Fibroblast of gingiva (primary cell): ENCODE measurements around the gene GABRG3.
"Not testable (repeated sequence)": the region's sequence is repeated elsewhere in the genome, so short reads cannot be mapped to it uniquely, and the experiment has no call there.

Experiments
- DNase-seq: peaks from one replicate; pipeline ENCODE4 v3.0.0-alpha.2; 2011; ENCODE audit warnings: low read depth

GABRG3 gene

DNA sequence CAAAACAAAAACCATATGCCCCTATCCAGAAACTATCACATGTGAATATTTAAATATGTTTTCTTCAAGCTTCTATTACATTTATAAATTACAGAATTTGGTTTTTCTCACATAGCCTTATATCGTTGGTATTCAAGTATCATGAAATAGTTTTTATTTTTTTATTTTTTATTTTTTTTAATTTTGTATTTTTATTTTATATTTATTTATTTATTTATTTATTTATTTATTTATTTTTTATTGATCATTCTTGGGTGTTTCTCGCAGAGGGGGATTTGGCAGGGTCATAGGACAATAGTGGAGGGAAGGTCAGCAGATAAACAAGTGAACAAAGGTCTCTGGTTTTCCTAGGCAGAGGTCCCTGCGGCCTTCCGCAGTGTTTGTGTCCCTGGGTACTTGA lies 32.0 kb downstream of the GABRG3 start:
- DNase-seq: not testable (repeated sequence)

DNA sequence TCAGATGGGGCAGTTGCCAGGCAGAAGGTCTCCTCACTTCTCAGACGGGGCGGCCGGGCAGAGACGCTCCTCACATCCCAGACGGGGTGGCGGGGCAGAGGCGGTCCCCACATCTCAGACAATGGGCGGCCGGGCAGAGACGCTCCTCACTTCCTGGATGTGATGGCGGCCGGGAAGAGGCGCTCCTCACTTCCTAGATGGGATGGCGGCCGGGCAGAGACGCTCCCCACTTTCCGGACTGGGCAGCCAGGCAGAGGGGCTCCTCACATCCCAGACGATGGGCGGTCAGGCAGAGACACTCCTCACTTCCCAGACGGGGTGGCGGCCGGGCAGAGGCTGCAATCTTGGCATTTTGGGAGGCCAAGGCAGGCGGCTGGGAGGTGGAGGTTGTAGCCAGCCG lies 33.2 kb downstream of the GABRG3 start:
- not testable (repeated sequence) for DNase-seq

DNA sequence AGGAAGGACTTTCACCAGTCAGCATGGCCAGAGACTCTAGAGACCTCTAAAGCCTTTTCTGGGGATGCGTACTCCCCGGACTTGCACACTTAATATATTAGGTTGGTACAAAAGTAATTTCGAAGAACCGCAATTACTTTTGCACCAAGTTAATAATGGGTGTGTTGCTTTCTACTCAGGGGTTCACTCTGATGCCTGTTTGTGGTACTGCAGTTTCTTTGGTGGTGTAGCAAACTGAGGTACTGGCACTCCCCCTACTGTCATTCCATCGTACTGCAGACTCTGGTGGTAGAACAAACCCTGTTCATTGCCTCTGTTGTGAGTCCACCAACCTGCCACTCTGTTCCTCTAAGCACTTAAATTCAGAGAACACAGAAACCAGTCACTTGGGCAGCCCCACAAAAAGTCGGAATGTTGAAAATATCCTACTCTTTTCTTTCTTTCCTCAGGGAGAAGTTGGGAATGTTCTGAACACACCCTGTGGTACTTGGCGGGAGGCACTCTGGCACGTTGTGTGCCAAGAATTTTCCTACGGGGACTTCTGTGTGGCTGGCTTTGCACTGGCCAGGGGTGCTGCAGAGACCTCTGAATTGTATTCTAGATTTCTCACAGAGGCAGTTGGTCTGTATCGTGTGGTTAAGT lies 46.3 kb downstream of the GABRG3 start:
- no peak for DNase-seq

DNA sequence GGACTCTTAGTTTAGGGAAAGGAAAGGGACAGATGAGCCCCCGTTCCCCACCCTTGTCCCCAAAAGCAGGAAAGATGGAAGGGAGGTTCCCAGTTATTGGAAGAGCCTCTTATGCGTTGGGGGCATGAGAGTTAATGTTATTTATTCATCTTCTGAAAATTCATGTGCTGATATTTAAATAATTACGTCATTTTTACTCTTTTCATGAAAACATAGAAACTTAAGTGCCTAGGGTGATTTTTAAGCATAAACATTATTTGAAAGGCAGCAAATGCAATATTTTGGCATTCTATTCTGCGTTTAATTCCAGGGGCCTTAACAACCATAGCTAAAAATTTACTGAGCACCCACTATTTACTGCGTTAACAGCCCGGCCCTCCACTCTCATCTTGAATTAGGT lies 48.7 kb downstream of the GABRG3 start:
- DNase-seq: no peak

DNA sequence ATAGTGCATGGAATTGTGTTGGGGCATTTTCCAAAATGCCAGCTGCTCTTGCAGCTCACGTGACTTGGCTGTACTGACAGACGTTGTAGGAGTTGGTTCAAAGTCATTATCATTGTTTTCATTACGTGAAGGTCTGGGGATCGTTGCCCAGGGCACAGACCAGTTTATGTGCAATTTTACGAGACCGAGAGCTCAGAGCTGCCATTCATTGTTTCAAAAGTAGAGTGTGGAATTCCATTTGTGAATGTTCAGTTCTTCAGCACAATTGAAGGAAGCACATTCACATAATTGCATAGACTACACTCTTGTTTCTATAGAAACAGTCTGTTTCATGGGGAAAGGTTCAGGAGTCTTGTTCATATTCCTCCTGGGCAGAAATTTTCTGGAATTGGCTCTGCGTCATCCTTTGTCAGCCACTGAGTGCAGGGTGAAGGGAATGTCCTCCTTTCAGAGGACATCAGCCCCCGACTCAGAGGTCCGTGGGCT lies 54.5 kb downstream of the GABRG3 start:
- no peak for DNase-seq

- no peak for DNase-seq
Measured at GRCh38 chr15:27027229-27027628, 56.2 kb downstream of the GABRG3 start.

DNA sequence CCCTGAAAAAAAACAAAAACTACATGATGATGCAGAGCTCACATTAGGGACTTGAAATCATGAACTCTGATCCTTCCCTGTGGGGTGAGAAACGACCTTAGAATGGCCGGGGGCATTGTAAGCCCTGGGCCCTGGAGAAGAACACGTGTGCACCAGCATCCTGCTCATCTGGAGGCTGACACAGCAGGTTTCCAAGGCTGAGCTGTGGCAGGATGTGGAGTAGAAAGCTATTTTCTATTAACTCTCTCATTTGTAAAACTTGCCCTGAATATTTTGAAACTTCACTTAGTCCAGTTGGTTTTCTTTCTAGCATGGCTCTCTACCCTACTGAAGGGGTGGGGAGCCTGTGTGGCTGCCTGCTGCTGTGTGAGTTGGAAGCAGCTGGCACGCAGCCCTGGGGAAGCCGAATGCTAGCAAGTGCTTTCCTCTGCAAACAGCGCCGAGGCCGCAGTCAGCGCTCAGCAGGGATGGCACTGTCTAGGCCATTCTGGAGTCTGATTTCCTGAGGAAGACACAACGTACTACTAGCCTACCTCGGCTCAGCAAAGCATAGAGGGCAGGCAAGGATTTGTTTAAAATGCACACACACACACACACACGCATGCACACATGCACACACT lies 58.0 kb downstream of the GABRG3 start:
- DNase-seq: no peak

DNA sequence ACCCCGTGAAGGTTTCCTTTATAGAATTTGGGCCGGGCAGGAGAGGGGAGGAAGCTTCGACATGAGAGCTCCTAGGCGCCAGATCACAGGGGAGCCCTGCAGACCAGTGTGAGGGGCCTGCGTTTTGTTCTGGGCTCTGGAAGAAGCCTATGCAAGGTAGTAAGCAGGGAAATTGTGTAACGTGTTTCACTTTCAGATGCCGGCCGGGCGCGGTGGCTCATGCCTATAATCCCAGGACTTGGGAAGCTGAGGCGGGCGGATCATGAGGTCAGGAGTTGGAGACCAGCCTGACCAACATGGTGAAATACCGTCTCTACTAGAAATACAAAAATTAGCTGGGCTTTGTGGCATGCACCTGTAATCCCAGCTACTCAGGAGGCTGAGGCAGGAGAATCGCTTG lies 65.2 kb downstream of the GABRG3 start:
- no peak for DNase-seq

DNA sequence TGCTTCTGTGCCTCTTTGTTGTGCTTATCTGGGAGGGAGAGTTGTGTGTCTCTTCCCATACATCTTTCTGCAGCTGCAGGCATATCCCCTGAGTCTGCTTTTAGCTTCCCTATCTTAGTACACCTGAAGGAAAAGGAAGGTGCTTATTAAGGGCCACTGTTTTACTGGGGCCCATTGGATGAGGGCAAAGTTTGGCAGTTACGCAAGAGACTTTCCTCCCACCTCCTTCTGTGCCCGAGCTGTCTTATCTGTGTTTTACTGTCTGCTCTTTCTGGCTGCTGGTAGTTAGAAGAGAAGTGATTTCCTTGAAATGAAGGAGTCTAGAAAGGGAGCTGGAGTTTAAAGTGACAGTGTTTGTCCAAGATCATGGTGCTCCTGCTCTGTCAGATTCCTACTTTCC lies 66.5 kb downstream of the GABRG3 start:
- DNase-seq: no peak

DNA sequence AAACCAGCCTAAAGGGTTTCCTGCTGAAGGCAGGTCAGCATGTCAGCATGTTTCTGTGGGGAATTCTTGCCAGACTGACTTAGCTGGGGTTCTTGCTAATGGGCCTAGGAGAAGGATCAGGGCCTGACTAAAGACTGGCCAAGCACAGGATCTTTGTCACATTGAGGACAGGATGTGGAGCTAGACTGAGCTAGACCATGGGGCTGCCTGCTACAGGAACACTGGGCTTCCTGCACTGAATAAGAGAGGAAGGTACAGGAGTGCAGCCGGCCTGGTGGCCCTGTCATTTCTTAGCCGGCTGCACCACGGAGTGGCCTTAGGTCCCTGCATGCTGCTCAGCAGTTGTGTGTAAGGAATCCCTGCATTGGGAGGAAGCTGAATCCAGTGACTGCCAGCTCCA lies 68.2 kb downstream of the GABRG3 start:
- no peak for DNase-seq

DNA sequence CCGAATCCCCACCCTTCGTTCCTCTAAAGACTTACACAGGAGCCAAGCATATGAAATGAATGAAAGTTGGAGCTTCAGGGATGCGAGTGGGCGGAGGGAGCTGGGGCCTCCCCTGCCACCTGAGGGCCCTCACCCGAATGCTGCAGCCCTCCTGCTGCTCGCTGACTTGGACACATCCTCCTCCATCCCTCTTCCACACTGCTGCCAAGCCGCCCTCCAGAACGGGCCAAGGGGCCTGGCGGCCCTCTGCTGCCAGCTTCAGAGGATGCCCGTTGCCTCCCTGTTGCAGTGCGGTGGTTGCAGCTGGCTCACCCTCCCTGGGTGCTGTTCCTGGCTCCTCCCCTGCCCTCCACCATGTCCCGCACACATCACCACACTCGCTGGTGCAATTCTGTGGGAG lies 71.2 kb downstream of the GABRG3 start:
- no peak for DNase-seq

DNA sequence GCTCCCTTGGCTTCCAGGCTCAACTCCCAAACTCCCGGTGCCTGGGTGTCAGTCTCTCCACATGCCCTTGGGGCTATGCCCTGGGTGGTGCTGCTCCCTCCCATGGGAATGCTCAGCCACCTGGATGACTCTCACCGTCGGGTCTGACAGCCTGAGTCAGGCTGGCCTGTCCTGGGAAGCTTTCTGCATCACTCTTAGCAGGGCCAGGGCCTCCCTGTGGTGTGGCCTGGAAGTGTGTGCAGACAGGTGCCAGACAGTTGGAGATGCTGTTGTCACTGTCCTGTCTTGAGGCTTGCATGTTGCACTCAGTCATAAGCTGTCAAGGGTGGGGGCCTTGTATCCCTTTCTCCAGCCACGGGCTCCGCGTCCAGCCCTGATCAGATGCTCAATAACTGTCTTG lies 71.7 kb downstream of the GABRG3 start:
- no peak for DNase-seq

DNA sequence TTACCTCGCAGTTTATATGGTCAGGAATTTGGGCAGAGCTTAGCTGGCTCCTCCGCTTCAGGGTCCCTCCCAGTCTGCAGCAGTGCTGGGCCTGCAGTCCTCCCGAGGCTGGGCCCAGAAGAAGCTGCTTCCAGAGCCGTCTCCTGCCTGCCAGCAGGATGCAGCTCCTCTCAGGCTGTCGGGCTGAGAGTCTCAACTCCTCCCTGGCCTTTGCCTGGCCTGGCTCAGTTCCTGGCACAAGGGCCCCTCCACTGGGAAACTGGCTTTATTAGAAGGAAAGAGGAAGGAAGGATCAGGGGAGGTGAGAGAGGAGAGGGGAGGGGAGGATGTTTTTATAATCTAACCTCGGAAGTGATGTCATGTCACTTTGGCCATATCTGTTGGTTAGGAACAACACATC lies 72.8 kb downstream of the GABRG3 start:
- DNase-seq: no peak

DNA sequence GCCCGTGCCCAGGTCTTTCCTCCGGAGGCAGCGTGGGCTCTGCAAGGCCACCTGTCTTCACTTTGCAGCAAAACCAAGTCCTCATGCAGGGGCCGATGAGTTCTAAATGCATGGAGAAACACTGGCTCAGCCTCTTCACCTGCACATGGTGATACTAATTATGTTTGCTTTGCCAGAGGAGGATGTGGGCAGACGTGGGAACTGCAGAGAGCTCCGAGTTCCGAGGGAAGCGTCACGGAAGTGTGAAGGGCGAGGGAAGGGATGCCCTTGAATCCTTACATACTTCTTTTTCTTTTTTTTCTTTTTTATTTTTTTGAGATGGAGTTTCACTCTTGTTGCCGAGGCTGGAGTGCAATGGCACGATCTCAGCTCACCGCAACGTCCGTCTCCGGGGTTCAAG lies 74.8 kb downstream of the GABRG3 start:
- DNase-seq: no peak

GRCh38 chr15:27046880-27047279 lies 75.9 kb downstream of the GABRG3 start:
- no peak for DNase-seq

GRCh38 chr15:27050163-27050562 lies 79.2 kb downstream of the GABRG3 start:
- DNase-seq: no peak

DNA sequence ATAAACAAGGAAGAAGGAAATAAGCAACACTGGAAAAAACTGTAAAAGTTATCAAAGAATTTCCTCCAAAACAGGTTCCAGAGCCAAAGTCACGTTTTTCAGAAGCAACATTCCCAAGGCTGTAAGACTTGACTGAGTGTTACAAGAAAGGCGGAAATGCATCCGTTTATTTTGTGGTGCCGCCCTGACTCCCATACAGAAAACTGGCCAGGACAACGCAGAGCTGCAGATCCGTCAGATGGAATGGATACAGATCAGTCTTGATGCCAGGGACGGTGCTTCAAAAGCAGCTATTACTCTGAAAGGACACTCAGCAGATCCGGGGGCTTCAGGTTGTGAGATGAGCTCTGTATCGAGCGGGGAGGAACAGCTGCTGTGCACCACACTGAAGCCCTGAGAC lies 83.4 kb downstream of the GABRG3 start:
- DNase-seq: no peak

DNA sequence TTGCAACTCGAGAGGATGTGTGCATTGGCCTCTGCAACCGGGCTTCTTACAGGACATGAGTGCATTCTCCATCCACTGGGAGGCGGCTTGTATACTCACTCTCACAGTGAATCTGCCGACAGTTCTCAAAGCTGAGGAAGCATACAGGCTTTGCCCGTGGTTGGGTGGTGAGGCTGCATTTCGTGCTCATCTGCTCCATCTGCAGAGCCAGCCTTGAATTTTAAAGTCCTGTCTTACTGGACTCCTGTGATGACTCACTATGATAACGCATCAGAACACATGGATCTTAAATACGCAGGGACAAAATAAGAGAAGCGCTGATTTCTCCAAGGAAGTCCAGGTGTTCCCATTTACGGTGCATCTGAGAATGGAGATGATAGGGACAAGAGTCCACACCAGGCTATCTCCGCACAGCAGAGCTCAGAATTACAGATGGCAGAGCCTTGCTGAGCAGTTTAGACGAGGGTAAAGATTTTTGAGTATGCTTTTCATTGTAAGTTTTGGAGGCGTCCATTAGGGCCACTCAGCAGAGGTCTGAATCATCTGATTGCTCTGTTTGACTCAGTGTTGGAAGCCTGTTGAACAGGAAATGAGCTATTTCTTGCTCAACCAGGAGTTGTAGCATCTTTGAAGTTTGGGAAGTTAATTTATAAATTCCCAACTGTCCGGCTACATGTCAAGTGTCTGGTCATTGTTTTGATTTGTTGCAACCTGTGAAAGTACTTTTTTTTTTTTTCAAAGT lies 87.1 kb downstream of the GABRG3 start:
- DNase-seq: no peak

DNA sequence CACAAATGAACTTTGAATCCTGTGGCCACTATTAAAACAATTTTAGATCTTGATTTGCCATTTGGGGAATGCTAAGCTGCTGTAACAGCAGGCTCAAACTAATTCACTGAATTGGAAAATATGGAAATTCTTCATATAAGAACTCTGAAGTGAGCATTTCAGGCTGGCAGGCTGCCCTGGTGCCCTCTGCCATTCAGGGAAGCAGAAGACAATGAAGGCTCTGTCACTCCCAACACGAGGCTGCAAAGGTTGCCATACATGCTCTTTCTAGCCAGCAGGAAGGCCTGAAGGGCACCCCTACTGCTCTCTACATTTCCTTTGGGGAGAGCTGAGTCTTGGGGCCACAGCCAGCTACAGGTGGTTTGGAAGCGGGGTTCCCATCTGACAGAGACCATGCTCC lies 88.0 kb downstream of the GABRG3 start:
- DNase-seq: no peak

GRCh38 chr15:27059610-27060202 lies 88.7 kb downstream of the GABRG3 start:
- DNase-seq: no peak

DNA sequence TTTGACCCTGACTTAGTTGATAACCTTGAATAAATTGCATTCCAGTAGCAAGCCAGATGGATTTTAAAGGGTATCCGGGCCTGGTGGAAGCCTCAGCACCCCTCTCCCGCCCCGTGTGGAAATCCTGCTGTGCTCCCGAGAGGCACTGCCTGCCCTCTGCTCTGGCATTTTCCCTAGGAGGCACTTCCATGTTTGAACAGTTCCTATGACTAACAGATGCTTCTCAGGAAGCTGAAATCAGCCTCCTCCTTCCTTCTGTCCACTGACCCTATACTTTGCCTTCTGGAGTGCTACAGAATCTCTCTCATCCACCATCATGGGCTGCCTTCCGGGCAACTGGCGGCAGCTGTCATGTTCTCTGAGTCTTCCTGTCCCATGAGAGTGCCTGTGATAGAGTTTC lies 90.8 kb downstream of the GABRG3 start:
- DNase-seq: no peak

GRCh38 chr15:27062951-27063350 lies 92.0 kb downstream of the GABRG3 start:
- DNase-seq: no peak

GRCh38 chr15:27064080-27064479 lies 93.1 kb downstream of the GABRG3 start:
- no peak for DNase-seq
